Activated T-helper 2 cell treated with anti-CD3 and anti-CD28 coated beads, Interferon-gamma antibody, Interleukin-2, Interleukin-4, amounts not matched to agents 10 μg/mL and 5 μg/mL and 100 μg/mL, durations not matched to agents 14 hours and 24 hours and 36 hours (primary cell): ENCODE data around the gene DHDH. TPM values are rescaled to one million over a fixed set of nuclear protein-coding genes. Genes with fewer than 3 reads are reported as not detected.

Experiments
- DNase-seq: peaks from one replicate; pipeline ENCODE4 v3.0.0; 2021; ENCODE audit warnings: low spot score
- H3K27ac Mint-ChIP-seq: one replicate; pipeline ENCODE4 v1.8.0; 2021; ENCODE audit warnings: mixed read lengths
- H3K27me3 Mint-ChIP-seq: one replicate; pipeline ENCODE4 v1.8.0; 2021; ENCODE audit warnings: low read depth, mixed read lengths
- H3K36me3 Mint-ChIP-seq: one replicate; pipeline ENCODE4 v1.8.0; 2021; ENCODE audit warnings: low read depth, mixed read lengths
- H3K4me1 Mint-ChIP-seq: one replicate; pipeline ENCODE4 v1.8.0; 2021; ENCODE audit warnings: low read depth, mixed read lengths
- H3K4me3 Mint-ChIP-seq: one replicate; pipeline ENCODE4 v1.8.0; 2021; ENCODE audit warnings: low read depth, mild to moderate bottlenecking, moderate library complexity, mixed read lengths
- H3K9me3 Mint-ChIP-seq: one replicate; pipeline ENCODE4 v1.8.0; 2021; ENCODE audit warnings: mixed read lengths
- intact Hi-C: fragments of 100-400 bp; cut with micrococcal nuclease; formaldehyde crosslinking; loops from one replicate; pipeline ENCODE4 v1.15.1; 2023
- total RNA-seq: library from RNA; stranded (reverse); gene quantifications from 2 replicates; pipeline ENCODE4 v1.2.3, GENCODE V29; 2022

The DHDH gene
- total RNA-seq, 1 donor from 2014 or later: not detected

- H3K27ac Mint-ChIP-seq: peak overlapping the region; percentile 1
- peaks cover 45% of the 10 kb centered on the region for H3K36me3 Mint-ChIP-seq
- no peaks in the 10 kb centered on the region for H3K27me3 Mint-ChIP-seq
- peak overlapping the region; percentile 96 for H3K4me3 Mint-ChIP-seq
- no peaks in the 10 kb centered on the region for H3K9me3 Mint-ChIP-seq
- intact Hi-C loops: no loop called here
- peaks cover 32% of the 10 kb centered on the region for H3K4me1 Mint-ChIP-seq
- no peak for DNase-seq
Observed at GRCh38 chr19:48967346-48968178, 34.1 kb downstream of the DHDH start.

DNA sequence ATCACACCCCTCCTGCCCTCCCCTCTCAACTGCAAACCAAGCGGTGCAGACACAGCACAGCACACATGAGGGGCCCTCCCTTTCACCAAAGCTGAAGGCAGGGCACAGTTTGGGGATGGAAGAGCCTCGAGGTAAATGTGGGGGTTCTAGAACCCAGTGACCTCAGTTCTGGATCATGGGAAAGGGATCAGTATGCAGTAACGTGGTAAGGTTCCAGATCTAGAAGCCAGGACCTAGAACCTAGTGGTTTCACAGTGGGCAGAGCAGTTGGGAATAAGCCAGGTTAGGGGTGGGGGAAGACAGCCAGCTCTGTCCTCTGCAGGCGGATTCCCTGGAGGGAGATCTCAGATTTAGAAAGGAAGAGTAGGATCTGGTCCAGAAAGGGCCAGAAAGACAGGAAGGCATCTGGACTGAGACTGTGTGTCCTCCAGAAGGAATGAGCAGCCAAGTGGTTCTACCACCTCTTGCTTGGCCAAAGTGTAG is 34.7 kb downstream of the DHDH start:
- no peak for DNase-seq
- intact Hi-C loops: no loop called here
- peak overlapping the region; percentile 1 for H3K27ac Mint-ChIP-seq
- peaks cover 28% of the 10 kb centered on the region for H3K4me1 Mint-ChIP-seq
- H3K36me3 Mint-ChIP-seq: peaks cover 48% of the 10 kb centered on the region
- H3K4me3 Mint-ChIP-seq: no peak overlapping the region
- no peaks in the 10 kb centered on the region for H3K27me3 Mint-ChIP-seq
- H3K9me3 Mint-ChIP-seq: no peaks in the 10 kb centered on the region

GRCh38 chr19:48968813-48969218 is 35.3 kb downstream of the DHDH start:
- Mint-ChIP-seq H3K36me3 (peaks cover 45% of the 10 kb centered on the region), H3K9me3 (no peaks in the 10 kb centered on the region), H3K27me3 (no peaks in the 10 kb centered on the region), H3K4me1 (peaks cover 22% of the 10 kb centered on the region), H3K4me3 (no peak overlapping the region), H3K27ac (no peak overlapping the region)
- intact Hi-C loops: no loop called here
- DNase-seq: no peak

- Mint-ChIP-seq H3K36me3 (peaks cover 51% of the 10 kb centered on the region), H3K27ac (no peak overlapping the region), H3K9me3 (no peaks in the 10 kb centered on the region), H3K4me3 (no peak overlapping the region), H3K4me1 (peaks cover 15% of the 10 kb centered on the region), H3K27me3 (no peaks in the 10 kb centered on the region)
- intact Hi-C loops: loop anchor here (2.0 kb wide), 1 partner anchor 181 kb away; no protein-coding TSS in a partner anchor
- DNase-seq: no peak
Observed at GRCh38 chr19:48969276-48970138, 36.0 kb downstream of the DHDH start.

DNA sequence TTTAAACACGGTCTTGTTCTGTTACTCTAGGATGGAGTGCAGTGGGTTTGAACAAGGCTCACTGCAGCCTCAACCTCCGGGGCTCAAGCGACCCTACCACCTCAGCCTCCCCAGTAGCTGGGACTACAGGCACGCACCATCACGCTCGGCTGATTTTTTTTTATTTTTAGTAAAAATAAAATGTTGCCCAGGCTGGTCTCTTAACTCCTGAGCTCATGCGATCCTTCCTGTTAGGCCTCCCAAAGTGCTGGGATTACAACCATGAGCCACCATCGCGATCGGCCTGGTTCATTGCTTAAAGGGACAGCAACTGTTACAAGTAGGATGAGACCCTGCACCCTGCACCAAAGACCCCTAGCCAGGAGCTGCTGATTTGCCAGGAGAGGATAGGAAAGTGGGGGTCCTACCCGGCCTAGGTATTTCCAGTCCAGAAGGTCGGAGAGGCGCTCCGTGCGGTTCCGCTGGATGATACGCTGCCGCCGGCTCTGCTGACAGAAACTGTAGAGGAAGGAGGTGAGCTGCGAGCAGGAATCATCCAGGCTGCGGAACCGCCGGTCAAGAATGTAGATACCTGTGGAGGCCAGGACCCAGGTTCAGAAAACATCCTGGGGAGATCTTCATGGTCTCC is 36.8 kb downstream of the DHDH start:
- H3K4me1 Mint-ChIP-seq: peaks cover 13% of the 10 kb centered on the region
- H3K27ac Mint-ChIP-seq: no peak overlapping the region

GRCh38 chr19:48970923-48971395 is 37.5 kb downstream of the DHDH start:
- Mint-ChIP-seq H3K27me3 (no peaks in the 10 kb centered on the region), H3K4me1 (peaks cover 11% of the 10 kb centered on the region), H3K27ac (no peak overlapping the region), H3K4me3 (no peak overlapping the region), H3K36me3 (peaks cover 47% of the 10 kb centered on the region), H3K9me3 (no peaks in the 10 kb centered on the region)
- intact Hi-C loops: loop anchor here (2.0 kb wide), 1 partner anchor 182 kb away; no protein-coding TSS in a partner anchor
- peak; percentile 67 for DNase-seq

More for the DNA sequence above, 36.8 kb downstream of the DHDH start:
- Mint-ChIP-seq H3K4me3 (no peak overlapping the region), H3K9me3 (no peaks in the 10 kb centered on the region), H3K27me3 (no peaks in the 10 kb centered on the region), H3K36me3 (peaks cover 51% of the 10 kb centered on the region)
- intact Hi-C loops: loop anchor here (2.0 kb wide), 1 partner anchor 181 kb away; no protein-coding TSS in a partner anchor
- DNase-seq: no peak

DNA sequence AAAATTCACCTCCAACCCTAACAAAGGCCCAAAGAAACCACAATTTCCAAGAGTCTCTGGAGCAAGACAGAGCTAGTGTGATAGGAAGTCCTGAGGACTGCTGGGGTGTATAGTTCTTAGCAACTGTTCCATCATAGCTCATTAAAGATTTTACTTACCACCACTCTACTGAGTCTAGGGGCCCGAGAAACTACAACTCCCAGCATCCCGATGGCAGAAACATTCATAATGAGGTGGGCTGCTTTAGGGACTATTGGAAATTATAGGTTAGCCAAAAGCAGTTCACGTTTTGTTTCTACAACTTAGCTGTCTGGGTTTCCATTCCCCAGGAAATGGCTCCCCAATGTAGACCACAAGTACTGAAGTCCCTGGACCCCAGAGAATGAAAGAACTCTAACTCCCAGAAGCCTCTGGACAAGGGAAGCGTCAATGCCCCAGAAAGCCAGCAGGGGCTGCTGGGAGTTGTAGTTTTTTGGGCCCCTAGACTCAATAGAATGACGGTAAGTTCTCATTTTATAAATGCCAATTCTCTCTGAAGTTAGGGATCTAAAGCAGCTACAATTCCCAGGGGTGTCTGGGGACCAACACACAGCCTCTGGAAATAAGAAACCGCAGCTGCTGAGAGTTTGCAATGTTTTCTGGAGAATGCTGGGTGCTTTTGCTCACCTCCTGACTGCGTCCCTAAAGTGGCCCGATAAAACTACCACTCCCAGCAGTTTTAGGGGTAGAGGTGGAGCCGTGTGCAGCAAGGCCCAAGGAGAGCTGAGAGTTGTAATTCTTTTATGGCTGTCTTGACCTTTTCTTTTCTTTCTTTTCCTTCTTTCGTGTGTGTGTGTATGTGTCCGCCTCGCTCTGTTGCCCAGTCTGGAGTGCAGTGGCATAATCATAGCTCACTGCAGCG is 42.7 kb downstream of the DHDH start:
- DNase-seq: no peak
- peaks cover 39% of the 10 kb centered on the region for H3K36me3 Mint-ChIP-seq
- intact Hi-C loops: no loop called here
- no peak overlapping the region for H3K4me3 Mint-ChIP-seq
- no peak overlapping the region for H3K27ac Mint-ChIP-seq
- H3K4me1 Mint-ChIP-seq: peaks cover 8% of the 10 kb centered on the region
- H3K9me3 Mint-ChIP-seq: no peaks in the 10 kb centered on the region
- H3K27me3 Mint-ChIP-seq: no peaks in the 10 kb centered on the region

GRCh38 chr19:48977061-48977460 is 43.6 kb downstream of the DHDH start:
- Mint-ChIP-seq H3K36me3 (peaks cover 46% of the 10 kb centered on the region), H3K4me3 (no peak overlapping the region), H3K27me3 (no peaks in the 10 kb centered on the region), H3K9me3 (no peaks in the 10 kb centered on the region), H3K4me1 (peaks cover 8% of the 10 kb centered on the region), H3K27ac (no peak overlapping the region)
- no peak for DNase-seq
- intact Hi-C loops: no loop called here

GRCh38 chr19:48982280-48982679 is 48.8 kb downstream of the DHDH start:
- H3K9me3 Mint-ChIP-seq: no peaks in the 10 kb centered on the region
- no peak overlapping the region for H3K4me3 Mint-ChIP-seq
- intact Hi-C loops: no loop called here
- no peak for DNase-seq
- no peaks in the 10 kb centered on the region for H3K27me3 Mint-ChIP-seq
- no peak overlapping the region for H3K27ac Mint-ChIP-seq
- H3K36me3 Mint-ChIP-seq: peaks cover 53% of the 10 kb centered on the region
- H3K4me1 Mint-ChIP-seq: peaks cover 8% of the 10 kb centered on the region

DNA sequence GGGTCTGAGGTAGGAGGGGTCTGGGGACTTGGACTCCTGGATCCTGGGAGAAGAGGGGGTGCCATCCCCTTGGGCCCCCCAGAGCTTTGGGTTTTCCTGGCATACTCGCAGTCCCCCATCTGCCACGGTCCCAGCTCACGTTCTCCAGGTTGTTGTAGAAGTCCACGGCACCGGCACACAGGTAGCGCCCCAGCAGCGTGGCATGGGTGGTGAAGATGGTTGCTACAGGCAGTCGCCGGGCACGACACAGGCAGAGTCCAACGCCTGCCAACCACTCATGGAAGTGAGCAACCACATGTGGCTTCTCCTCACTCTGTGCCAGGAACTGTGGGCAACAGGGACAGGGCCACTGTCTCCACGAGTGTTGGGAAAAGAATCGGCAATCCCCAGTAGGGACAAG is 52.2 kb downstream of the DHDH start:
- Mint-ChIP-seq H3K27ac (no peak overlapping the region), H3K9me3 (no peaks in the 10 kb centered on the region), H3K36me3 (peaks cover 55% of the 10 kb centered on the region), H3K4me1 (peaks cover 6% of the 10 kb centered on the region), H3K27me3 (no peaks in the 10 kb centered on the region), H3K4me3 (no peak overlapping the region)
- intact Hi-C loops: no loop called here
- no peak for DNase-seq

DNA sequence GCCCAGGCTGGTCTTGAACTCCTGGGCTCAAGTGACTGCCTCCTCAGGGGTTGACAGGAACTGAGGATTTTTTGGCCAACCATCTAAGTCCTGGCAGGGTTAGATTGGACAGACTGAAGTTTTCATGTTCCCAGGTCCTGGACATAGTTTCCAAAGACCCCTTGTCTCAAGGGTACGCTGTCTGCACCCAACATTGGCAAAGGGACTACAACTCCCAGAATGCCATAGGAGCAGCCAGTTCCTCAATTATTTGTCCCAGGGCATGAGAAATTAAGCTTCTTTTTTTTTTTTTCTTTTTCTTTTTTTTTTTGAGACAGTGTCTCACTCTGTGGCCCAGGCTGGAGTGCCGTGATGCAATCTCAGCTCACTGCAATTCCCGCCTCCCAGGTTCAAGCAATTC is 52.7 kb downstream of the DHDH start:
- Mint-ChIP-seq H3K27ac (no peak overlapping the region), H3K36me3 (peaks cover 60% of the 10 kb centered on the region), H3K9me3 (no peaks in the 10 kb centered on the region), H3K27me3 (no peaks in the 10 kb centered on the region), H3K4me1 (peaks cover 9% of the 10 kb centered on the region), H3K4me3 (no peak overlapping the region)
- intact Hi-C loops: no loop called here
- DNase-seq: no peak

- Mint-ChIP-seq H3K36me3 (peaks cover 54% of the 10 kb centered on the region), H3K9me3 (no peaks in the 10 kb centered on the region), H3K4me3 (no peak overlapping the region), H3K4me1 (peaks cover 15% of the 10 kb centered on the region), H3K27me3 (no peaks in the 10 kb centered on the region), H3K27ac (peak overlapping the region; percentile 54)
- intact Hi-C loops: no loop called here
- DNase-seq: no peak
Observed at GRCh38 chr19:48987323-48987722, 53.8 kb downstream of the DHDH start.
